ENCODE data around the gene PON2.

The PON2 gene

GRCh38 chr7:95421847-95422444 is 12.9 kb downstream of the PON2 start:
- no peak for TF ChIP-seq CTCF (IDR thresholded peaks at IDR 0.05)
- H3K27ac ChIP-seq = no peak overlapping the region
- intact Hi-C loops (cut with DNase I; ENCODE audit: low total_unique reads) = no loop called here

GRCh38 chr7:95421000-95421846 is 13.6 kb downstream of the PON2 start:
- Histone ChIP-seq H3K27me3 (no peaks in the 10 kb centered on the region), H3K27ac (no peak overlapping the region), H3K4me1 (no peaks in the 10 kb centered on the region), H3K4me3 (no peak overlapping the region), H3K9me3 (no peaks in the 10 kb centered on the region), H3K36me3 (peaks cover 0 to 13% (median 7%) of the 10 kb centered on the region in 3 donors)
- DNase-seq = no peak
- TF ChIP-seq CTCF (IDR thresholded peaks at IDR 0.05) = no peak
- intact Hi-C loops (cut with DNase I; ENCODE audit: low total_unique reads) = no loop called here

More at GRCh38 chr7:95421847-95422444, 12.9 kb downstream of the PON2 start:
- H3K4me3 ChIP-seq = no peak overlapping the region
- DNase-seq = no peak
- H3K36me3 ChIP-seq = peaks cover 0 to 13% (median 7%) of the 10 kb centered on the region in 3 donors
- H3K27me3 ChIP-seq = no peaks in the 10 kb centered on the region
- H3K4me1 ChIP-seq = no peaks in the 10 kb centered on the region
- no peaks in the 10 kb centered on the region for H3K9me3 ChIP-seq

GRCh38 chr7:95412075-95412474 is 22.8 kb downstream of the PON2 start:
- Histone ChIP-seq H3K4me3 (no peak overlapping the region), H3K4me1 (no peaks in the 10 kb centered on the region), H3K9me3 (no peaks in the 10 kb centered on the region), H3K27me3 (no peaks in the 10 kb centered on the region), H3K27ac (no peak overlapping the region), H3K36me3 (peaks cover 5 to 49% (median 32%) of the 10 kb centered on the region in 3 donors)
- no peak for TF ChIP-seq CTCF (IDR thresholded peaks at IDR 0.05)
- intact Hi-C loops (cut with DNase I; ENCODE audit: low total_unique reads) = no loop called here
- DNase-seq = no peak

DNA sequence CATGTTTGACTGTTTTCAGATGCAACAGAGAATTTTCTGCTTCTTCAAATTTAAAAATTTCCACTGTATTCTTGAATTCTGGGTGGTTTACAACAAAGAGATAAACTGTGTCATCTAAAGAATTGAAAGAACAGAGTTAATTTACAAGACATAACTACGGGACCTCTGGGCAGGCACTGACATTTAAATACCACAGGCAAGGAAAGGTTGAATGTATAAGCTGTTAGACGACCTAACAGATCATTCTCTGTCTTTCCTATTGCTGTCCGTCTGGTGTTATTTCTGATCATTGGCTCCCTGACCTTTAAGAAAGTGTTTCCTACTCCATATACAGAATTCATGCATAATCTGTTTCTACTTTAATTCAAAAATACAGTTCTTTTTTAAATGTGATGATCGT is 23.2 kb downstream of the PON2 start:
- Histone ChIP-seq H3K27ac (no peak overlapping the region), H3K36me3 (peaks cover 5 to 50% (median 32%) of the 10 kb centered on the region in 3 donors), H3K4me3 (no peak overlapping the region), H3K27me3 (no peaks in the 10 kb centered on the region), H3K9me3 (no peaks in the 10 kb centered on the region), H3K4me1 (no peaks in the 10 kb centered on the region)
- intact Hi-C loops (cut with DNase I; ENCODE audit: low total_unique reads) = no loop called here
- TF ChIP-seq CTCF (IDR thresholded peaks at IDR 0.05) = no peak
- no peak for DNase-seq

DNA sequence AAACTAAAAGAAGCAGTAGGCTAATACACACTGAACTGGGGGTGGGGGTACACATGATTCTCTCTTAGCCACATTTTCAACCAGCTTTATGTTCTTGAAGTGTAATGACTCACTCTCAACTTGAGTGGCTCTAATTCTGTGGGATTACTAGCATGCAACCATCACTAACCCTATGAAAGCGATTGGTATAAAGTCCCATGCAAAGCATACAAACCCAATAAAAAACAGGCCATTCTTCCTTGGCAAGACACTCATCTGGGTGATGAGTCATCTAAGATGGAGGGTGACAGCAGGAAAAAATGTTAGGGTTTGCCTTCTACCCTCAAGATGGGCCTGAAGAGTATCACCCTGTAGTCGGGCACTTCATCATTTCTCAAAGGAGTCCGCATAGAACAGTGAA is 23.8 kb downstream of the PON2 start:
- no peaks in the 10 kb centered on the region for H3K9me3 ChIP-seq
- no peak overlapping the region for H3K27ac ChIP-seq
- no peak overlapping the region for H3K4me3 ChIP-seq
- DNase-seq = no peak
- intact Hi-C loops (cut with DNase I; ENCODE audit: low total_unique reads) = no loop called here
- no peaks in the 10 kb centered on the region for H3K4me1 ChIP-seq
- no peaks in the 10 kb centered on the region for H3K27me3 ChIP-seq
- TF ChIP-seq CTCF (IDR thresholded peaks at IDR 0.05) = no peak
- H3K36me3 ChIP-seq = peaks cover 5 to 56% (median 32%) of the 10 kb centered on the region in 3 donors

All from tibial artery (tissue), 4 donors.